Fibroblast of pulmonary artery (primary cell): ENCODE measurements around the gene FEN1.
A peak's percentile ranks its signal among the peaks of the same experiment; 100 is the strongest.

Source experiments
- DNase-seq: peaks from one replicate; pipeline ENCODE4 v3.0.0-alpha.2; 2010; ENCODE audit warnings: low read depth
- H3K4me3 ChIP-seq: replicated peaks from 2 replicates; pipeline ENCODE4 v1.5.1; 2011; ENCODE audit warnings: low read depth, mild to moderate bottlenecking, control low read depth, low read length, moderate library complexity
- CTCF ChIP-seq: IDR thresholded peaks from 2 replicates; pipeline ENCODE4 v1.5.1; 2011; ENCODE audit warnings: mild to moderate bottlenecking, control low read depth, low read length, inconsistent platforms; ENCODE audit errors: missing control alignments

FEN1 gene

GRCh38 chr11:61779666-61780525, 12.8 kb upstream of the FEN1 start:
- DNase-seq, result no peak
- TF ChIP-seq CTCF, result no peak
- no peak overlapping the region for H3K4me3 ChIP-seq

- no peak for TF ChIP-seq CTCF
- DNase-seq, result no peak
- no peak overlapping the region for H3K4me3 ChIP-seq
Observed at GRCh38 chr11:61780581-61781162, 12.0 kb upstream of the FEN1 start.

- no peak overlapping the region for H3K4me3 ChIP-seq
- no peak for DNase-seq
- TF ChIP-seq CTCF, result no peak
Observed at GRCh38 chr11:61781585-61781984, 11.1 kb upstream of the FEN1 start.

- DNase-seq, result no peak
- no peak for TF ChIP-seq CTCF
- H3K4me3 ChIP-seq, result no peak overlapping the region
Observed at GRCh38 chr11:61782299-61782698, 10.4 kb upstream of the FEN1 start.

- H3K4me3 ChIP-seq, result no peak overlapping the region
- no peak for DNase-seq
- no peak for TF ChIP-seq CTCF
Observed at GRCh38 chr11:61782841-61783240, 9.9 kb upstream of the FEN1 start.

- peak; percentile 56 for DNase-seq
- H3K4me3 ChIP-seq, result no peak overlapping the region
- TF ChIP-seq CTCF, result no peak
Observed at GRCh38 chr11:61783717-61784505, 8.8 kb upstream of the FEN1 start.
